Body of pancreas (tissue), 4 donors: ENCODE measurements around the gene IKZF3. TPM values are rescaled to one million over a fixed set of nuclear protein-coding genes. Genes with fewer than 3 reads are reported as not detected.
"Not testable (repeated sequence)": the region's sequence is repeated elsewhere in the genome, so short reads cannot be mapped to it uniquely, and the experiment has no call there.

Experiments
- ATAC-seq: fragments of 150-250 bp; one replicate; pipeline ENCODE4 v1.9.1; 2016
- DNase-seq, 4 donors: peaks; one replicate each; pipeline ENCODE4 v3.0.0-alpha.2; 2019
- H3K27ac ChIP-seq, 4 donors: fragments of 200-600 bp; sonication (generic); 1 replicate in 3 of 4; 2 replicates in 1 of 4; pipeline versions ENCODE4 v1.5.1 to v1.6.1; 2016 to 2019; ENCODE audit warnings: mild to moderate bottlenecking in 1 of 4, mixed read lengths in 1 of 4, moderate library complexity in 1 of 4
- H3K27me3 ChIP-seq, 2 donors: fragments of 200-600 bp; sonication (generic); one replicate each; pipeline ENCODE4 v1.6.0; 2016; ENCODE audit warnings: mild to moderate bottlenecking in 1 of 2
- H3K36me3 ChIP-seq, 2 donors: fragments of 200-600 bp; sonication (generic); replicated peaks in 1 of 2; 2 replicates each; pipeline ENCODE4 v1.5.1; 2016; ENCODE audit warnings: low read depth in 2 of 2; ENCODE audit not compliant: insufficient read depth in 1 of 2
- H3K4me1 ChIP-seq: fragments of 200-600 bp; sonication (generic); one replicate; pipeline ENCODE4 v1.6.0; 2016
- H3K4me3 ChIP-seq, 2 donors: fragments of 200-600 bp; sonication (generic); 1 replicate in 1 of 2; 2 replicates in 1 of 2; pipeline ENCODE4 v1.5.1; 2016 to 2019
- H3K9me3 ChIP-seq, 3 donors: fragments of 200-600 bp; sonication (generic); 1 replicate in 2 of 3; 2 replicates in 1 of 3; pipeline ENCODE4 v1.5.1; 2016
- POLR2A ChIP-seq, 3 donors: fragments of 450-650 bp; IDR thresholded peaks; one replicate each; pipeline ENCODE4 v1.6.1; 2016; ENCODE audit warnings: antibody characterized with exemption in 3 of 3, mild to moderate bottlenecking in 2 of 3
- WGBS, 2 donors: methylation state at CpG; one replicate each; pipeline ENCODE4 v1.1.5; 2017; 5-methylcytosine and 5-hydroxymethylcytosine counted together
- intact Hi-C: fragments of 100-400 bp; cut with DNase I; formaldehyde crosslinking; loops from one replicate; pipeline ENCODE4 v1.15.1; 2023
- total RNA-seq, 2 donors: library from RNA; depleted of rRNA; stranded (reverse); fragments of >200 nt; gene quantifications; one replicate each; pipeline ENCODE4 v1.1.0, GENCODE V29; 2016
- TF ChIP-seq, protein P1 (sequence below), 7 experiments: fragments of 450-650 bp in 4 of 7; fragments of 200-600 bp in 3 of 7; sonication (generic) in 3 of 7; IDR thresholded peaks; one replicate each; pipeline ENCODE4 v1.5.1; 2016 to 2019; ENCODE audit warnings: antibody characterized with exemption in 7 of 7

IKZF3 gene
- total RNA-seq, 2 donors from 2014 or later = 0.78 to 0.99 TPM

DNA sequence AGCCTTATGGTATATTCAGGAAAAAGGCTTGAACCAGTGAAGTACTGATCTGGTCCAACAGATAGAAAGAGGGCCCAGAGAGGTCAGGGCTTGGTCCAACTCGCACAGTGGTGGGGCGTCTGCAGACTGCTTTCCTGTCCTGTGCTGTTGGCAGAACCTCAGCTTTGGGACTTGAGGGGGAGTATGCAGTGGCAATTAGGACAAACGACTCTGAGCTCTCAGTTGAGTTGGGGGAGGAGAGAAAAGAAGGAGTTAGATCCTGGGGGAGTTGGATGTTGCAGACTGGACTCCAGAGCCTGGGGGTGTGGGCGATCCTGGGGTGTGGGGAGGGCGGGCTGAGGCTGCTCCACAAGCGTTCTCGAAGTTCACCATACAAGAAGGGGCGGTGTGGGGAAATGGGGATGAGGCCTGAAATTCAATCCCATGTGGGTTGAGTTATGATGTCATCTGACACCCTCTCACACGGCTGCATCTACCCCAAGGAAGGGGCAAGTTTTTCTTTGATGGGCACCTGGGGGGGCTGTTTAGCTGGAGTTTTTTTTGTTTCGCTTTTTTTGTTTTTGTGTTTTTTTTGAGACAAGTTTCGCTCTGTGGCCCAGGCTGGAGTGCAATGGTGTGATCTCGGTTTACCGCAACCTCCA is 111.8 kb downstream of the IKZF3 start:
- H3K4me1 ChIP-seq = peaks cover 48% of the 10 kb centered on the region
- H3K36me3 ChIP-seq = no peaks in the 10 kb centered on the region
- ATAC-seq = no peak
- no peaks in the 10 kb centered on the region for H3K9me3 ChIP-seq
- TF ChIP-seq, protein P1, sequence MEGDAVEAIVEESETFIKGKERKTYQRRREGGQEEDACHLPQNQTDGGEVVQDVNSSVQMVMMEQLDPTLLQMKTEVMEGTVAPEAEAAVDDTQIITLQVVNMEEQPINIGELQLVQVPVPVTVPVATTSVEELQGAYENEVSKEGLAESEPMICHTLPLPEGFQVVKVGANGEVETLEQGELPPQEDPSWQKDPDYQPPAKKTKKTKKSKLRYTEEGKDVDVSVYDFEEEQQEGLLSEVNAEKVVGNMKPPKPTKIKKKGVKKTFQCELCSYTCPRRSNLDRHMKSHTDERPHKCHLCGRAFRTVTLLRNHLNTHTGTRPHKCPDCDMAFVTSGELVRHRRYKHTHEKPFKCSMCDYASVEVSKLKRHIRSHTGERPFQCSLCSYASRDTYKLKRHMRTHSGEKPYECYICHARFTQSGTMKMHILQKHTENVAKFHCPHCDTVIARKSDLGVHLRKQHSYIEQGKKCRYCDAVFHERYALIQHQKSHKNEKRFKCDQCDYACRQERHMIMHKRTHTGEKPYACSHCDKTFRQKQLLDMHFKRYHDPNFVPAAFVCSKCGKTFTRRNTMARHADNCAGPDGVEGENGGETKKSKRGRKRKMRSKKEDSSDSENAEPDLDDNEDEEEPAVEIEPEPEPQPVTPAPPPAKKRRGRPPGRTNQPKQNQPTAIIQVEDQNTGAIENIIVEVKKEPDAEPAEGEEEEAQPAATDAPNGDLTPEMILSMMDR (IDR thresholded peaks at IDR 0.05) = no peak
- no peak for TF ChIP-seq POLR2A (IDR thresholded peaks at IDR 0.05)
- H3K4me3 ChIP-seq = no peak overlapping the region
- intact Hi-C loops = no loop called here
- no peaks in the 10 kb centered on the region for H3K27me3 ChIP-seq
- no peak for DNase-seq
- H3K27ac ChIP-seq = no peak overlapping the region
- WGBS, 2 donors = 87 to 90% methylated on average over 13 of the region's 13 CpGs

DNA sequence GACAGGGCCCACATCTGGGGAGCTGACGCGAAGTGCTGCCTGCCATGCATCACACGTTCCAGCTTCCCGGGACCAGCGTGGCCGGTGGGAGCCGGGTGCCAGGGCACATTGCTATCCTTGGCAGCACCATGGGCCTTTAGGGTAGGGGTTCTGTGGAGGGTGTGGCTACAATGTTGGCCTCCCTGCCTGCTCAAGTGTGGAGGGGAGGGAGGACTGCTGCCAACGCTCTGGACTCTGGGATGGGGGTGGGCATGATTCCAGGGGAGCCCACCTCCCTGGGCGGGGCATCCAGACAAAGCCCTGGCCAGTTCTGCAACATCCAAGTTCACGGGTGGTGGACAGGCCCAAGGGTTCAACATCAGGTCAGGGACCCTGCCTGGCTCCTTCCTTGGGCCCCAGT is 112.5 kb downstream of the IKZF3 start:
- Histone ChIP-seq H3K27ac (no peak overlapping the region), H3K4me1 (peaks cover 48% of the 10 kb centered on the region), H3K36me3 (peaks cover 3 to 4% of the 10 kb centered on the region in 2 donors), H3K27me3 (no peaks in the 10 kb centered on the region), H3K4me3 (no peak overlapping the region), H3K9me3 (no peaks in the 10 kb centered on the region)
- TF ChIP-seq POLR2A (IDR thresholded peaks at IDR 0.05) = no peak
- TF ChIP-seq, protein P1 (IDR thresholded peaks at IDR 0.05) = no peak
- ATAC-seq = no peak
- WGBS, 2 donors = 61 to 83% methylated on average over 2 to 10 of the region's 10 CpGs
- no peak for DNase-seq
- intact Hi-C loops = no loop called here

DNA sequence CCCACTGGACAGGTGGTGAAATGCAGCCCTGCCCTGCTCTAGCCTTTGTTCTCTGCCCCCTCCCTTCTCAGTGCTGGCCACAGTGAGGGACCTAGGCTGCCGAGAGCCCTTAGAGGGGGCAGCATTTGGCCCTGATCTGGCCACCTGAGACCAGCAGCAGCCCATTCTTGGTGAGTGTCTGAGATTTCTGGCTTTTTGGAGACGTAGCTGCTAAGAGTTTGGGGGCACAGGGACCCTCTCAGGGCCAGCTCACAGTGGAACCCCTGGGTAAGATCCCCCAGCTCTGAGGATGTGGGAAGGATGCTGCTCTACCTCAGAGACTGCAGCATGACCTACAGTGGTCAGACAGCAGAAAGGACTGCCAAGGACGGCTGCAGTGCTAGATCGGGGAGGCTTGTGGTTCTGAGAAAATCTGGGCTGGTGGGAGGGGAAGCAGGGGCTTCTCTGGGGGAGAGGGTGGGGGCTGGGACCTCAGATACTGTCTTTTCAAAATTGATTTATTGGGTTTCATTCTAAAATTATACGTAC is 113.0 kb downstream of the IKZF3 start:
- H3K36me3 ChIP-seq = peaks cover 5 to 6% of the 10 kb centered on the region in 2 donors
- intact Hi-C loops = no loop called here
- no peak for ATAC-seq
- H3K4me1 ChIP-seq = peaks cover 48% of the 10 kb centered on the region
- H3K9me3 ChIP-seq = no peaks in the 10 kb centered on the region
- WGBS, 2 donors = 58 to 68% methylated on average over 4 to 5 of the region's 5 CpGs
- H3K4me3 ChIP-seq = no peak overlapping the region
- H3K27me3 ChIP-seq = no peaks in the 10 kb centered on the region
- DNase-seq = no peak
- H3K27ac ChIP-seq = peak overlapping the region; percentile 13 to 82 (median 74)
- TF ChIP-seq, protein P1 (IDR thresholded peaks at IDR 0.05) = no peak
- TF ChIP-seq POLR2A (IDR thresholded peaks at IDR 0.05) = no peak

DNA sequence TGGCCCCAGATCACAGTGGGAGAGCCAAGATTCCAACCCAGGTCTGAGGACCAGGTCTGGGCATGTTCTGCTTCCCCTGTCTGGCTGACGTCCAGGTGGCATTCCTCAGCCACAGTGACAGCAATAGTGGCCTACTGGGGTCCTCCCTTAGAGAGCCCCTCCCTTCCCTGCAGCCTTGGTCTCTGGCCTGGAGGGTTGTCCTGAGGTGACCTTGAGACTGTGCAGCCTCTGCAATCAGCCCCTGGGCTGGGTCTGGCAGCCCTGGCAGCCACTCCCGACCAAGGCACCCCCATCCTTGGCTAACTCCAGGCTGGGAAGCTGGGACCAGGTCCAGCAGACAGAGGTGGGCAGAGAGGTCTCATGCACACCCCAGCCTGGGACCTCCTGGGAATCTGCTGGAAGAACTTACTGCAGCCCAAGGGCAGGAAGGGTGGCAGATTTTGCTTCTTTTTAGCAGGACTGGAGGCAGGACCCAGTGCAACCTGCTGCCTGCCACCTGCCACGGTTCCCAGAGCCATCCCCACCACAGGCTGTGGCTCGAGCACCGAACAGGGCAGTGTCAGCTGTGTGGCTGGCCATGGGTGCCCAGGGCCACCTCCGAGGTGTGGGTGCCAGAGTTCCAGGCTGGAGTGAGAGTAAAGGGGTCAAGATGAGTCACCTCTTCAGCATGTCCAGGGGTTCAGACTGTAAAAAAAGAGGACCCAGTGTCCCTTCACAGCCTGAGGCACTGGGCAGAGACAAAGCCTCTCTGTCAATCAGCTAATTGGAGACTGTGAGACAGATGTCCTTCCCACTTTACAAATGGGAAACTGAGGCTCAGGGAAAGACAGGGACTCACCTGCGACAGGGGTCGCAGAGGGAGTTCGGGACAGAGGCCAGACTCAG is 113.7 kb downstream of the IKZF3 start:
- intact Hi-C loops = no loop called here
- Histone ChIP-seq H3K4me1 (peaks cover 48% of the 10 kb centered on the region), H3K4me3 (no peak overlapping the region), H3K27me3 (no peaks in the 10 kb centered on the region), H3K36me3 (peaks cover 11 to 13% of the 10 kb centered on the region in 2 donors), H3K27ac (peak overlapping the region; percentile 55 to 82 (median 74)), H3K9me3 (no peaks in the 10 kb centered on the region)
- peak; percentile 63 for ATAC-seq
- DNase-seq = peak; percentile 84 to 92 (median 90)
- 16 to 22% methylated on average over 3 to 9 of the region's 9 CpGs for WGBS, 2 donors
- TF ChIP-seq, protein P1 (IDR thresholded peaks at IDR 0.05) = no peak
- peak in 1 of 3 donors; percentile 7 for TF ChIP-seq POLR2A (IDR thresholded peaks at IDR 0.05)

DNA sequence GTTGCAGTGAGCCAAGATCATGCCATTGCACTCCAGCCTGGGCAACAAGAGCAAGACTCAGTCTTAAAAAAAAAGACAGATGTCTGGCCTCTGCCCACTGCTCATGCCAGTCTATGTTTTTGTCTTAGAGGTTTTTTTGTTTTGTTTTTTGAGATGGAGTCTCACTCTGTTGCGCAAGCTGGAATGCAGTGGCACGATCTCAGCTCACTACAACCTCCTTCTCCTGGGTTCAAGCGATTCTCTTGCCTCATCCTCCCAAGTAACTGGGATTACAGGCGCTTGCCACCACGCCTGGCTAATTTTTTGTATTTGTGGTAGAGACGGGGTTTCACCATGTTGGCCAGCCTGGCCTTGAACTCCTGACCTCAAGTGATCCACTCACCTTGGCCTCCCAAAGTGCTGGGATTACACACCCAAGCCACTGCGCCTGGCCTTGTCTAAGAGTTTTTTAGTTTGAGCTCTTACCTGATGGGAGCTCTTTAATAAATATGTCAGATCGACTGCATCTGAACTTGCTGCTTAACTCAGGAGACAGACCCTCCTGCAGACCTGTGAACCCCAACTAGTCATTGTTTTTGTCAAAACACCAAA is 115.6 kb downstream of the IKZF3 start:
- intact Hi-C loops = loop anchor here (10.0 kb wide), 1 partner anchor 64 kb away; the partner anchor contains the start of gene PGAP3
- not testable (repeated sequence) for ATAC-seq, H3K9me3 ChIP-seq, DNase-seq, H3K27me3 ChIP-seq, H3K4me3 ChIP-seq
- Histone ChIP-seq H3K27ac (peak overlapping the region in 2 of 4 donors; percentile 10 to 82), H3K36me3 (peaks cover 24 to 25% of the 10 kb centered on the region in 2 donors), H3K4me1 (peaks cover 37% of the 10 kb centered on the region)
- 91 to 94% methylated on average over 8 of the region's 8 CpGs for WGBS, 2 donors
